ENCODE data around the gene IL19.

Gene IL19

DNA sequence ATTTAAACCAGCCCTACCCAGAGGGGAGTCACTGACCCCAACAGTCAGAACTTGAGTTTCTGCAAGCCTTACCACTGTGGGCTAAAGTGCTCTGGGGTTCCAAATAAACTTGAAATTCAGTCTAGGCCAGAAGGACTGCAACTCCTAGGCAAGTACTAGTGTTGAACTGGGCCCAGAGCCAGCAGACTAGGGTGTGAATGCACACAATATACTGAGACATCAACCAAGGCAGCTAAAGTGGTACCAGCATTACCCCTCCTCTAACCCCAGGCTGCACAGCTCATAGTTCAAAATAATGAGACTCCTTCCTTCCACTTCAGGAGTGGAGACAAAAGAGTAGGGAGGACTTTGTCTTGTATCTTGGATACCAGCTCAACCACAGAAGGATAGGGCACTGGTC, 75.9 kb downstream of the IL19 start:
- TF ChIP-seq, protein P1, sequence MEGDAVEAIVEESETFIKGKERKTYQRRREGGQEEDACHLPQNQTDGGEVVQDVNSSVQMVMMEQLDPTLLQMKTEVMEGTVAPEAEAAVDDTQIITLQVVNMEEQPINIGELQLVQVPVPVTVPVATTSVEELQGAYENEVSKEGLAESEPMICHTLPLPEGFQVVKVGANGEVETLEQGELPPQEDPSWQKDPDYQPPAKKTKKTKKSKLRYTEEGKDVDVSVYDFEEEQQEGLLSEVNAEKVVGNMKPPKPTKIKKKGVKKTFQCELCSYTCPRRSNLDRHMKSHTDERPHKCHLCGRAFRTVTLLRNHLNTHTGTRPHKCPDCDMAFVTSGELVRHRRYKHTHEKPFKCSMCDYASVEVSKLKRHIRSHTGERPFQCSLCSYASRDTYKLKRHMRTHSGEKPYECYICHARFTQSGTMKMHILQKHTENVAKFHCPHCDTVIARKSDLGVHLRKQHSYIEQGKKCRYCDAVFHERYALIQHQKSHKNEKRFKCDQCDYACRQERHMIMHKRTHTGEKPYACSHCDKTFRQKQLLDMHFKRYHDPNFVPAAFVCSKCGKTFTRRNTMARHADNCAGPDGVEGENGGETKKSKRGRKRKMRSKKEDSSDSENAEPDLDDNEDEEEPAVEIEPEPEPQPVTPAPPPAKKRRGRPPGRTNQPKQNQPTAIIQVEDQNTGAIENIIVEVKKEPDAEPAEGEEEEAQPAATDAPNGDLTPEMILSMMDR (IDR thresholded peaks at IDR 0.05; ENCODE audit: low read length) = no peak
- TF ChIP-seq EZH2 (IDR thresholded peaks at IDR 0.05; ENCODE audit: borderline replicate concordance, low read length) = no peak
- Histone ChIP-seq H3F3A (ENCODE audit: insufficient read depth, low read length) (no peaks in the 10 kb centered on the region), H3K27me3 (ENCODE audit: insufficient read depth, low read length) (peaks cover 4% of the 10 kb centered on the region; the same call in 1 of the 2 replicates), H3K9me2 (ENCODE audit: low read depth, low read length) (no peaks in the 10 kb centered on the region), H3K79me2 (ENCODE audit: insufficient read depth, low read length) (no peaks in the 10 kb centered on the region), H3K4me2 (ENCODE audit: low read length) (no peak overlapping the region), H3K4me3 (ENCODE audit: low read depth, low read length, poor library complexity, severe bottlenecking) (no peak overlapping the region), H3K9me3 (ENCODE audit: low read length) (no peaks in the 10 kb centered on the region), H3K27ac (ENCODE audit: low read depth, low read length, poor library complexity, severe bottlenecking) (no peak overlapping the region), H3K36me3 (ENCODE audit: insufficient read depth, low read length) (no peaks in the 10 kb centered on the region), H3K9ac (ENCODE audit: low read length) (no peak overlapping the region), H3K4me1 (ENCODE audit: insufficient read depth, low read length, severe bottlenecking) (no peaks in the 10 kb centered on the region), H4K20me1 (ENCODE audit: insufficient read depth, low read length) (no peaks in the 10 kb centered on the region), H2AFZ (ENCODE audit: low read length) (no peak overlapping the region)

DNA sequence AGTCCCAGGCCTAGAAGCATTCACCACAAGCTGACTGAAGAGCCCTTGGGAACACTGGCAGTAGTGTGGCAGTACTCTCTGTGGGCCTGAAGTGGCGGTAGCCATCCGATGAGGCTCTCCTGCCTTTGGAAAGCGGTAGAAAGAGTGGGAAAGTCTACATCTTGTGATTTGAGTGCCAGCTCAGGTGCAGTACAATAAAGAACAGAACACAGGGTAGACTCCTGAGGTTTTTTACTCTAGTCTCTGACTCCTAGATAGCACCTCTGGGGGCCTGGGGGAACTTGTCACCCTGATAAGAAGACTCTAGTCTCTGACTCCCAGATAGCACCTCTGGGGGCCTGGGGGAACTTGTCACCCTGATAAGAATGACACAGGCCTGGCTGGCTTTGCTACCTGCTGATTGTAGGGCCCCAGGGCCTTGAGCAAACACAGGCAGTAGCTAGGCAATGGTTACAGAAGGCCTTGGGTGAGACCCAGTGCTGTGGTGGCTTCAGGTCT, 76.8 kb downstream of the IL19 start:
- no peaks in the 10 kb centered on the region for H3K79me2 ChIP-seq (ENCODE audit: insufficient read depth, low read length)

DNA sequence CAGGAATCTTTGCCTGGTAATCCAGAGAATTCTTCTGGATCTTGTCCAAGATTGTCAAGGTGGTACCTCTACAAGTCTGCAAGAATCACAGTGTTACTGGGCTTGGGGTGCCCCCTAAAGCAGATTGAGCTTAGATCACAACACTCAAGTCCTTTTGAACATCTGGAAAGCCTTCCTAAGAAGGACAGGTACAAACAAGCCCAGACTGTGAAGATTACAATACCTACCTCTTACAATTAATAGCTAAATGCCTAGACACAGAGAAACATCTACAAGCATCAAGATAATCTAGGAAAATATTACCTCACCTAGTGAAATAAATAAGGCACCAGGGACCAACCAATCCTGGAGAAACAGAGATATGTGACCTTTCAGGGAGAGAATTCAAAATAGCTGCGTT, 77.4 kb downstream of the IL19 start:
- Histone ChIP-seq H3K79me2 (ENCODE audit: insufficient read depth, low read length) (no peaks in the 10 kb centered on the region), H3K9me3 (ENCODE audit: low read length) (no peaks in the 10 kb centered on the region), H3K4me3 (ENCODE audit: low read depth, low read length, poor library complexity, severe bottlenecking) (no peak overlapping the region), H3K9me2 (ENCODE audit: low read depth, low read length) (no peaks in the 10 kb centered on the region), H3F3A (ENCODE audit: insufficient read depth, low read length) (no peaks in the 10 kb centered on the region), H3K4me1 (ENCODE audit: insufficient read depth, low read length, severe bottlenecking) (no peaks in the 10 kb centered on the region), H3K36me3 (ENCODE audit: insufficient read depth, low read length) (no peaks in the 10 kb centered on the region), H4K20me1 (ENCODE audit: insufficient read depth, low read length) (no peaks in the 10 kb centered on the region), H2AFZ (ENCODE audit: low read length) (no peak overlapping the region), H3K27ac (ENCODE audit: low read depth, low read length, poor library complexity, severe bottlenecking) (no peak overlapping the region), H3K9ac (ENCODE audit: low read length) (no peak overlapping the region), H3K4me2 (ENCODE audit: low read length) (no peak overlapping the region), H3K27me3 (ENCODE audit: insufficient read depth, low read length) (no peaks in the 10 kb centered on the region; the same call in 1 of the 2 replicates)
- TF ChIP-seq EZH2 (IDR thresholded peaks at IDR 0.05; ENCODE audit: borderline replicate concordance, low read length) = no peak
- TF ChIP-seq, protein P1 (IDR thresholded peaks at IDR 0.05; ENCODE audit: low read length) = no peak

More for the DNA sequence above, 76.8 kb downstream of the IL19 start:
- no peaks in the 10 kb centered on the region for H3K9me2 ChIP-seq (ENCODE audit: low read depth, low read length)
- no peaks in the 10 kb centered on the region for H3F3A ChIP-seq (ENCODE audit: insufficient read depth, low read length)
- H3K9me3 ChIP-seq (ENCODE audit: low read length) = no peaks in the 10 kb centered on the region
- no peaks in the 10 kb centered on the region for H3K36me3 ChIP-seq (ENCODE audit: insufficient read depth, low read length)
- no peak overlapping the region for H3K4me3 ChIP-seq (ENCODE audit: low read depth, low read length, poor library complexity, severe bottlenecking)
- no peaks in the 10 kb centered on the region for H3K4me1 ChIP-seq (ENCODE audit: insufficient read depth, low read length, severe bottlenecking)
- TF ChIP-seq, protein P1 (IDR thresholded peaks at IDR 0.05; ENCODE audit: low read length) = no peak
- TF ChIP-seq EZH2 (IDR thresholded peaks at IDR 0.05; ENCODE audit: borderline replicate concordance, low read length) = no peak
- H2AFZ ChIP-seq (ENCODE audit: low read length) = no peak overlapping the region
- H4K20me1 ChIP-seq (ENCODE audit: insufficient read depth, low read length) = no peaks in the 10 kb centered on the region
- no peak overlapping the region for H3K4me2 ChIP-seq (ENCODE audit: low read length)
- peaks cover 4% of the 10 kb centered on the region; the same call in 1 of the 2 replicates for H3K27me3 ChIP-seq (ENCODE audit: insufficient read depth, low read length)
- H3K27ac ChIP-seq (ENCODE audit: low read depth, low read length, poor library complexity, severe bottlenecking) = no peak overlapping the region
- H3K9ac ChIP-seq (ENCODE audit: low read length) = no peak overlapping the region
